Breast epithelium (tissue), 3 donors: ENCODE measurements around the gene DYDC2.

Experiments used
- CTCF ChIP-seq, 3 donors: fragments of 450-650 bp; IDR thresholded peaks; one replicate each; pipeline ENCODE4 v1.5.1; 2016 to 2017; ENCODE audit warnings: antibody characterized with exemption in 3 of 3, mild to moderate bottlenecking in 3 of 3, moderate library complexity in 3 of 3
- POLR2A ChIP-seq: fragments of 450-650 bp; IDR thresholded peaks from one replicate; pipeline ENCODE4 v1.6.1; 2016; ENCODE audit warnings: antibody characterized with exemption, mild to moderate bottlenecking, moderate library complexity

- TF ChIP-seq CTCF (IDR thresholded peaks at IDR 0.05) (no peak), POLR2A (no peak)
These were observed 41.2 kb upstream of the DYDC2 start for GRCh38 chr10:80315391-80315790.
